Mesenchymal stem cell (in vitro differentiated cells and primary cell): Measurements from ENCODE around the gene ELMO1.

ENCODE experiments used
- DNase-seq: peaks from one replicate; pipeline ENCODE4 v3.0.0-alpha.2; 2013
- H2AFZ ChIP-seq: one replicate; pipeline ENCODE4 v1.6.1; 2013; ENCODE audit warnings: low read depth, mild to moderate bottlenecking, control low read depth, inconsistent platforms, low read length, moderate library complexity
- H2AK5ac ChIP-seq: 2 replicates; pipeline ENCODE4 v1.6.1; 2013; ENCODE audit warnings: low read length, moderate library complexity, mild to moderate bottlenecking, inconsistent platforms; ENCODE audit not compliant: severe bottlenecking
- H2BK120ac ChIP-seq: one replicate; pipeline ENCODE4 v1.6.1; 2013; ENCODE audit warnings: low read depth, mild to moderate bottlenecking, inconsistent platforms, low read length, moderate library complexity
- H2BK12ac ChIP-seq, 2 experiments: one replicate each; pipeline ENCODE4 v1.6.1; 2013; ENCODE audit warnings: inconsistent platforms in 2 of 2, low read length in 2 of 2, mild to moderate bottlenecking in 2 of 2, moderate library complexity in 2 of 2, control low read depth in 1 of 2
- H2BK15ac ChIP-seq: one replicate; pipeline ENCODE4 v1.6.1; 2013; ENCODE audit warnings: mild to moderate bottlenecking, low read depth, inconsistent platforms; ENCODE audit not compliant: poor library complexity, severe bottlenecking
- H2BK5ac ChIP-seq: 2 replicates; pipeline ENCODE4 v1.6.1; 2013; ENCODE audit warnings: low read depth, mild to moderate bottlenecking, low read length, control low read depth, inconsistent platforms; ENCODE audit not compliant: poor library complexity, severe bottlenecking
- H3K14ac ChIP-seq, 2 experiments: one replicate each; pipeline ENCODE4 v1.6.1; 2013; ENCODE audit warnings: inconsistent platforms in 2 of 2, low read length in 2 of 2, control low read depth in 1 of 2, mild to moderate bottlenecking in 1 of 2, moderate library complexity in 1 of 2
- H3K18ac ChIP-seq, 2 experiments: one replicate each; pipeline ENCODE4 v1.6.1; 2013; ENCODE audit warnings: inconsistent platforms in 2 of 2, low read length in 2 of 2, control low read depth in 1 of 2, low read depth in 1 of 2, mild to moderate bottlenecking in 1 of 2
- H3K23ac ChIP-seq, 2 experiments: one replicate each; pipeline ENCODE4 v1.6.1; 2013; ENCODE audit warnings: inconsistent platforms in 2 of 2, low read length in 2 of 2, mild to moderate bottlenecking in 2 of 2, moderate library complexity in 2 of 2, control low read depth in 1 of 2
- H3K27ac ChIP-seq: 2 replicates; pipeline ENCODE4 v1.5.1; 2013; ENCODE audit warnings: mild to moderate bottlenecking, moderate library complexity, low read length, control low read depth, inconsistent platforms; ENCODE audit not compliant: poor library complexity, severe bottlenecking
- H3K27me3 ChIP-seq, 2 experiments: 2 replicates each; pipeline versions ENCODE4 v1.6.1 to v1.7.0; 2013; ENCODE audit warnings: low read length in 2 of 2, mild to moderate bottlenecking in 2 of 2, moderate library complexity in 2 of 2, control low read depth in 1 of 2, inconsistent platforms in 1 of 2; ENCODE audit not compliant: control insufficient read depth in 1 of 2, insufficient read depth in 1 of 2
- H3K36me3 ChIP-seq, 2 experiments: 2 replicates each; pipeline versions ENCODE4 v1.6.1 to v1.7.0; 2013; ENCODE audit warnings: low read length in 2 of 2, control low read depth in 1 of 2, inconsistent platforms in 1 of 2, low read depth in 1 of 2, mild to moderate bottlenecking in 1 of 2; ENCODE audit not compliant: insufficient read depth in 2 of 2, control insufficient read depth in 1 of 2
- H3K4ac ChIP-seq, 2 experiments: one replicate each; pipeline ENCODE4 v1.6.1; 2013; ENCODE audit warnings: inconsistent platforms in 2 of 2, low read length in 2 of 2, mild to moderate bottlenecking in 2 of 2, moderate library complexity in 2 of 2, control low read depth in 1 of 2, low read depth in 1 of 2
- H3K4me1 ChIP-seq: 2 replicates; pipeline ENCODE4 v1.6.1; 2013; ENCODE audit warnings: low read depth, low read length, control low read depth; ENCODE audit not compliant: control insufficient read depth, insufficient read depth
- H3K4me2 ChIP-seq: 2 replicates; pipeline ENCODE4 v1.6.1; 2013; ENCODE audit warnings: low read length, mild to moderate bottlenecking, inconsistent platforms; ENCODE audit not compliant: poor library complexity, severe bottlenecking
- H3K4me3 ChIP-seq, 2 experiments: 2 replicates each; pipeline versions ENCODE4 v1.5.1 to v1.7.0; 2013; ENCODE audit warnings: low read length in 2 of 2, mild to moderate bottlenecking in 2 of 2, control low read depth in 1 of 2, low read depth in 1 of 2; ENCODE audit not compliant: insufficient read depth in 1 of 2
- H3K79me1 ChIP-seq: replicated peaks from 2 replicates; pipeline ENCODE4 v1.6.1; 2013; ENCODE audit warnings: mild to moderate bottlenecking, control low read depth, low read length, inconsistent platforms; ENCODE audit not compliant: poor library complexity, severe bottlenecking
- H3K9ac ChIP-seq: 2 replicates; pipeline ENCODE4 v1.7.0; 2013; ENCODE audit warnings: mild to moderate bottlenecking, low read length, moderate library complexity
- H3K9me3 ChIP-seq: 2 replicates; pipeline ENCODE4 v1.7.0; 2013; ENCODE audit warnings: mild to moderate bottlenecking, low read length; ENCODE audit not compliant: control insufficient read depth
- H4K8ac ChIP-seq: one replicate; pipeline ENCODE4 v1.6.1; 2013; ENCODE audit warnings: inconsistent platforms, mild to moderate bottlenecking, low read length, moderate library complexity
- H4K91ac ChIP-seq: one replicate; pipeline ENCODE4 v1.6.1; 2013; ENCODE audit warnings: mild to moderate bottlenecking, low read length, inconsistent platforms
- WGBS: methylation state at CpG from one replicate; pipeline ENCODE4 v1.1.7; 2013; ENCODE audit warnings: mixed read lengths; 5-methylcytosine and 5-hydroxymethylcytosine counted together

Gene ELMO1

GRCh38 chr7:36994456-36995112, 454.1 kb downstream of the ELMO1 start:
- no peaks in the 10 kb centered on the region for H3K9me3 ChIP-seq
- H2AFZ ChIP-seq: no peak overlapping the region
- H3K14ac ChIP-seq: no peak overlapping the region
- no peak overlapping the region for H4K91ac ChIP-seq
- WGBS: 23% methylated on average over 1 of the region's 1 CpG
- H3K36me3 ChIP-seq: no peaks in the 10 kb centered on the region
- no peak overlapping the region for H3K4me2 ChIP-seq
- no peak overlapping the region for H3K18ac ChIP-seq
- no peak overlapping the region for H3K23ac ChIP-seq
- no peak overlapping the region for H4K8ac ChIP-seq
- H3K9ac ChIP-seq: no peak overlapping the region
- no peak overlapping the region for H2BK15ac ChIP-seq
- H2BK12ac ChIP-seq: no peak overlapping the region
- H2BK5ac ChIP-seq: no peak overlapping the region
- no peaks in the 10 kb centered on the region for H3K4me1 ChIP-seq
- no peak overlapping the region for H3K4me3 ChIP-seq
- no peak overlapping the region for H3K27ac ChIP-seq
- no peak overlapping the region for H3K4ac ChIP-seq
- no peak overlapping the region for H2BK120ac ChIP-seq
- H2AK5ac ChIP-seq: no peak overlapping the region
- no peaks in the 10 kb centered on the region for H3K79me1 ChIP-seq
- DNase-seq: peak; percentile 26
- no peaks in the 10 kb centered on the region for H3K27me3 ChIP-seq

- Histone ChIP-seq H3K9me3 (no peaks in the 10 kb centered on the region), H3K23ac (no peak overlapping the region), H2BK15ac (no peak overlapping the region), H3K4me2 (no peak overlapping the region), H3K4ac (no peak overlapping the region), H2BK120ac (no peak overlapping the region), H3K79me1 (no peaks in the 10 kb centered on the region), H3K27me3 (peaks cover 10 to 33% of the 10 kb centered on the region in 2 experiments), H2AFZ (no peak overlapping the region), H3K9ac (no peak overlapping the region), H3K18ac (no peak overlapping the region), H4K8ac (peak overlapping the region; percentile 42), H2AK5ac (no peak overlapping the region), H3K36me3 (no peaks in the 10 kb centered on the region), H4K91ac (no peak overlapping the region), H3K14ac (no peak overlapping the region), H3K27ac (no peak overlapping the region), H3K4me1 (peaks cover 5% of the 10 kb centered on the region), H3K4me3 (no peak overlapping the region), H2BK5ac (no peak overlapping the region), H2BK12ac (peak overlapping the region; percentile 8 to 47)
- DNase-seq: peak; percentile 58
- 63% methylated on average over 13 of the region's 14 CpGs for WGBS
Observed at GRCh38 chr7:36986948-36987724, 461.5 kb downstream of the ELMO1 start.

GRCh38 chr7:36986511-36986933, 462.1 kb downstream of the ELMO1 start:
- no peak overlapping the region for H4K91ac ChIP-seq
- H2BK5ac ChIP-seq: no peak overlapping the region
- H3K27me3 ChIP-seq: peaks cover 10 to 33% of the 10 kb centered on the region in 2 experiments
- no peak overlapping the region for H2BK12ac ChIP-seq
- no peaks in the 10 kb centered on the region for H3K9me3 ChIP-seq
- no peak overlapping the region for H3K27ac ChIP-seq
- H3K4ac ChIP-seq: no peak overlapping the region
- peaks cover 5% of the 10 kb centered on the region for H3K4me1 ChIP-seq
- H3K79me1 ChIP-seq: no peaks in the 10 kb centered on the region
- H3K14ac ChIP-seq: no peak overlapping the region
- H3K4me3 ChIP-seq: no peak overlapping the region
- H2AK5ac ChIP-seq: no peak overlapping the region
- no peak overlapping the region for H3K9ac ChIP-seq
- no peak overlapping the region for H2BK120ac ChIP-seq
- H2BK15ac ChIP-seq: no peak overlapping the region
- H3K18ac ChIP-seq: no peak overlapping the region
- no peak overlapping the region for H2AFZ ChIP-seq
- DNase-seq: no peak
- H4K8ac ChIP-seq: no peak overlapping the region
- H3K23ac ChIP-seq: no peak overlapping the region
- no peaks in the 10 kb centered on the region for H3K36me3 ChIP-seq
- H3K4me2 ChIP-seq: no peak overlapping the region
- WGBS: 88% methylated on average over 5 of the region's 5 CpGs

GRCh38 chr7:36985866-36986400, 462.7 kb downstream of the ELMO1 start:
- Histone ChIP-seq H3K9me3 (no peaks in the 10 kb centered on the region), H3K79me1 (no peaks in the 10 kb centered on the region), H2BK15ac (no peak overlapping the region), H3K36me3 (no peaks in the 10 kb centered on the region), H2BK12ac (peak overlapping the region; percentile 63), H3K27ac (no peak overlapping the region), H3K4me2 (no peak overlapping the region), H2AFZ (no peak overlapping the region), H3K4me3 (no peak overlapping the region), H3K18ac (no peak overlapping the region), H3K9ac (no peak overlapping the region), H4K91ac (no peak overlapping the region), H2BK120ac (no peak overlapping the region), H2AK5ac (no peak overlapping the region), H4K8ac (no peak overlapping the region), H3K4ac (no peak overlapping the region), H3K14ac (no peak overlapping the region), H3K23ac (no peak overlapping the region), H3K27me3 (peaks cover 10 to 33% of the 10 kb centered on the region in 2 experiments), H2BK5ac (no peak overlapping the region), H3K4me1 (peaks cover 5% of the 10 kb centered on the region)
- no peak for DNase-seq
- WGBS: 95% methylated on average over 12 of the region's 13 CpGs
